IMR-90 (cell line): ENCODE results near the gene LSM2. TPM values are rescaled to one million over a fixed set of nuclear protein-coding genes. Genes with fewer than 3 reads are reported as not detected.

Source experiments
- ATAC-seq: fragments of 200-7000 bp; cut with Tn5 transposase; 2 replicates; pipeline ENCODE4 v1.9.1; 2020; ENCODE audit warnings: low read depth, mild to moderate bottlenecking, moderate library complexity
- BruUV-seq: library from RNA; stranded (reverse); fragments of 400-500 nt; replicated peaks from 2 replicates; lab custom pipeline; 2021; lab: Mats Ljungman, UMichigan
- CTCF ChIA-PET: fragments of 300-600 bp; formaldehyde crosslinking; extraction: SDS; loops from one replicate; lab custom pipeline; 2021; ENCODE audit warnings: antibody characterized with exemption; lab: Yijun Ruan, JAX
- POLR2A ChIA-PET: fragments of 300-600 bp; sonication (Branson Sonifier 250); formaldehyde crosslinking; loops from one replicate; lab custom pipeline; 2022; ENCODE audit warnings: antibody characterized with exemption; ENCODE audit not compliant: unreplicated experiment; lab: Charles Lee
- DNase-seq: peaks from one replicate; pipeline ENCODE4 v3.0.0; 2013
- H2AFZ ChIP-seq: replicated peaks from 2 replicates; pipeline ENCODE3; 2013; ENCODE audit warnings: low read length, mild to moderate bottlenecking; ENCODE audit not compliant: poor library complexity
- H2AK5ac ChIP-seq: 2 replicates; pipeline ENCODE4 v1.6.1; 2013; ENCODE audit warnings: low read depth, low read length, inconsistent platforms
- H2AK9ac ChIP-seq: replicated peaks from 2 replicates; pipeline ENCODE3; 2013; ENCODE audit warnings: mild to moderate bottlenecking, low read depth, low read length, moderate library complexity; ENCODE audit not compliant: poor library complexity
- H2BK120ac ChIP-seq: 2 replicates; pipeline ENCODE4 v1.6.1; 2013; ENCODE audit warnings: low read depth, low read length, inconsistent platforms
- H2BK15ac ChIP-seq: 3 replicates; pipeline ENCODE4 v1.6.1; 2013; ENCODE audit warnings: low read depth, low read length, inconsistent platforms
- H2BK20ac ChIP-seq: 2 replicates; pipeline ENCODE4 v1.6.1; 2013; ENCODE audit warnings: low read depth, mild to moderate bottlenecking, inconsistent platforms, low read length, moderate library complexity
- H2BK5ac ChIP-seq: 2 replicates; pipeline ENCODE4 v1.6.1; 2013; ENCODE audit warnings: mild to moderate bottlenecking, low read depth, low read length, inconsistent platforms; ENCODE audit not compliant: poor library complexity, severe bottlenecking
- H3K14ac ChIP-seq: replicated peaks from 2 replicates; pipeline ENCODE4 v1.6.1; 2013; ENCODE audit warnings: low read depth, low read length, inconsistent platforms
- H3K18ac ChIP-seq: 2 replicates; pipeline ENCODE4 v1.6.1; 2013; ENCODE audit warnings: low read depth, low read length, control low read depth
- H3K23ac ChIP-seq: 2 replicates; pipeline ENCODE4 v1.6.1; 2013; ENCODE audit warnings: low read depth, low read length, inconsistent platforms
- H3K27ac ChIP-seq: 2 replicates; pipeline ENCODE4 v1.5.1; 2013; ENCODE audit warnings: mild to moderate bottlenecking, control low read depth, low read length; ENCODE audit not compliant: insufficient read depth
- H3K27me3 ChIP-seq: 2 replicates; pipeline ENCODE4 v1.6.1; 2013; ENCODE audit warnings: low read length; ENCODE audit not compliant: control insufficient read depth, insufficient read depth
- H3K36me3 ChIP-seq: 2 replicates; pipeline ENCODE4 v1.6.1; 2013; ENCODE audit warnings: low read length, mixed read lengths; ENCODE audit not compliant: control insufficient read depth, insufficient read depth
- H3K4ac ChIP-seq: 2 replicates; pipeline ENCODE4 v1.6.1; 2013; ENCODE audit warnings: low read depth, low read length, inconsistent platforms
- H3K4me1 ChIP-seq: 2 replicates; pipeline ENCODE4 v1.6.1; 2013; ENCODE audit warnings: low read length, mixed read lengths; ENCODE audit not compliant: control insufficient read depth, insufficient read depth
- H3K4me2 ChIP-seq: 2 replicates; pipeline ENCODE4 v1.6.1; 2013; ENCODE audit warnings: low read depth, mild to moderate bottlenecking, control low read depth, low read length, moderate library complexity
- H3K4me3 ChIP-seq: 2 replicates; pipeline ENCODE4 v1.5.1; 2013; ENCODE audit warnings: low read depth, mild to moderate bottlenecking, control low read depth, low read length, moderate library complexity; ENCODE audit not compliant: insufficient read depth
- H3K56ac ChIP-seq: 2 replicates; pipeline ENCODE4 v1.6.1; 2013; ENCODE audit warnings: low read length, inconsistent platforms; ENCODE audit not compliant: insufficient read depth; ENCODE audit errors: extremely low read depth
- H3K79me1 ChIP-seq, 2 experiments: 2 replicates each; pipeline ENCODE4 v1.6.1; 2013; ENCODE audit warnings: low read length in 2 of 2, inconsistent platforms in 1 of 2, low read depth in 1 of 2
- H3K9ac ChIP-seq: 2 replicates; pipeline ENCODE4 v1.6.1; 2013; ENCODE audit warnings: low read depth, low read length, control low read depth
- H3K9me1 ChIP-seq: 2 replicates; pipeline ENCODE4 v1.6.1; 2013; ENCODE audit warnings: low read length, inconsistent platforms; ENCODE audit not compliant: insufficient read depth
- H3K9me3 ChIP-seq: 2 replicates; pipeline ENCODE4 v1.6.1; 2013; ENCODE audit warnings: low read length; ENCODE audit not compliant: control insufficient read depth, insufficient read depth
- H4K20me1 ChIP-seq: 2 replicates; pipeline ENCODE4 v1.6.1; 2013; ENCODE audit warnings: low read length, inconsistent platforms; ENCODE audit not compliant: insufficient read depth
- H4K5ac ChIP-seq: 2 replicates; pipeline ENCODE4 v1.6.1; 2013; ENCODE audit warnings: mild to moderate bottlenecking, low read depth, low read length, control low read depth
- H4K8ac ChIP-seq, 2 experiments: 2 replicates each; pipeline ENCODE4 v1.6.1; 2013; ENCODE audit warnings: low read depth in 2 of 2, low read length in 2 of 2, control low read depth in 1 of 2, inconsistent platforms in 1 of 2
- H4K91ac ChIP-seq: 2 replicates; pipeline ENCODE4 v1.6.1; 2013; ENCODE audit warnings: low read depth, low read length, inconsistent platforms; ENCODE audit not compliant: insufficient read depth
- BHLHE40 ChIP-seq: fragments of 150-350 bp; IDR thresholded peaks from 2 replicates; pipeline ENCODE4 v1.6.1; 2016; ENCODE audit warnings: mild to moderate bottlenecking, low read depth, low read length
- CEBPB ChIP-seq: IDR thresholded peaks from 2 replicates; pipeline ENCODE4 v1.6.1; 2012; ENCODE audit warnings: low read depth, low read length, improper control_type of control experiment
- CTCF ChIP-seq: conservative IDR thresholded peaks from 2 replicates; pipeline ENCODE4 v1.5.1; 2012; ENCODE audit warnings: mild to moderate bottlenecking, low read depth, low read length, improper control_type of control experiment
- ELK1 ChIP-seq: fragments of 150-350 bp; IDR thresholded peaks from 2 replicates; pipeline ENCODE4 v1.6.1; 2016; ENCODE audit warnings: low read depth, mild to moderate bottlenecking, low read length, moderate library complexity, borderline replicate concordance
- FOS ChIP-seq: fragments of 150-350 bp; IDR thresholded peaks from 2 replicates; pipeline ENCODE4 v1.6.1; 2016; ENCODE audit warnings: low read depth, low read length
- MAFK ChIP-seq: IDR thresholded peaks from 2 replicates; pipeline ENCODE4 v1.6.1; 2012; ENCODE audit warnings: low read depth, low read length, improper control_type of control experiment
- MAZ ChIP-seq: IDR thresholded peaks from 2 replicates; pipeline ENCODE4 v1.6.1; 2012; ENCODE audit warnings: low read depth, mild to moderate bottlenecking, low read length, improper control_type of control experiment, moderate library complexity, borderline replicate concordance
- MXI1 ChIP-seq: IDR thresholded peaks from 2 replicates; pipeline ENCODE4 v1.6.1; 2012; ENCODE audit warnings: low read depth, mild to moderate bottlenecking, low read length, moderate library complexity, borderline replicate concordance
- NFE2L2 ChIP-seq: fragments of 150-350 bp; IDR thresholded peaks from 2 replicates; pipeline ENCODE4 v1.6.1; 2016; ENCODE audit warnings: low read depth, mild to moderate bottlenecking, low read length
- POLR2A ChIP-seq: IDR thresholded peaks from 2 replicates; pipeline ENCODE4 v1.6.1; 2012; ENCODE audit warnings: mild to moderate bottlenecking, low read depth, low read length
- RAD21 ChIP-seq: IDR thresholded peaks from 2 replicates; pipeline ENCODE4 v1.6.1; 2012; ENCODE audit warnings: low read length, improper control_type of control experiment
- RCOR1 ChIP-seq: IDR thresholded peaks from 2 replicates; pipeline ENCODE4 v1.6.1; 2012; ENCODE audit warnings: mild to moderate bottlenecking, low read length, improper control_type of control experiment; ENCODE audit not compliant: insufficient replicate concordance
- RFX5 ChIP-seq: IDR thresholded peaks from 2 replicates; pipeline ENCODE4 v1.8.0; 2012; ENCODE audit warnings: low read depth, mild to moderate bottlenecking, low read length, moderate library complexity
- SMC3 ChIP-seq: fragments of 150-350 bp; IDR thresholded peaks from 2 replicates; pipeline ENCODE4 v1.6.1; 2016; ENCODE audit warnings: low read depth, mild to moderate bottlenecking, antibody characterized with exemption, low read length, moderate library complexity
- USF2 ChIP-seq: fragments of 150-350 bp; IDR thresholded peaks from 2 replicates; pipeline ENCODE4 v1.6.1; 2017; ENCODE audit warnings: mild to moderate bottlenecking, antibody characterized with exemption, low read length, low read depth
- WGBS, 2 experiments: methylation state at CpG; one replicate each; pipeline versions ENCODE4 v1.1.5 to v1.1.7; 2013; ENCODE audit warnings: missing lambda C conversion rate in 2 of 2; ENCODE audit not compliant: insufficient read length in 1 of 2; ENCODE audit errors: extremely low coverage in 2 of 2; 5-methylcytosine and 5-hydroxymethylcytosine counted together
- dilution Hi-C: fragments of 300-500 bp; cut with HindIII; formaldehyde crosslinking; loops from one replicate; pipeline ENCODE4 v1.14.3; 2018; ENCODE audit warnings: low sequenced_read_pairs; ENCODE audit not compliant: unreplicated experiment
- in situ Hi-C: fragments of 300-500 bp; cut with MboI; formaldehyde crosslinking; loops from 3 replicates; pipeline ENCODE4 v1.14.3; 2019; ENCODE audit warnings: low sequenced_read_pairs, inconsistent platforms, mixed read lengths
- intact Hi-C: fragments of 100-400 bp; cut with micrococcal nuclease; formaldehyde crosslinking; loops from 2 replicates; pipeline ENCODE4 v1.10.0; 2022
- polyA plus RNA-seq, 3 experiments: library from polyadenylated mRNA; depleted of rRNA; stranded (reverse); fragments of >200 nt; gene quantifications; 2 replicates each; pipeline ENCODE4 v1.2.3, GENCODE V29; 2012; ENCODE audit warnings: low replicate concordance in 1 of 3
- total RNA-seq: library from RNA; depleted of rRNA; stranded (reverse); fragments of >200 nt; gene quantifications from 2 replicates; pipeline ENCODE4 v1.2.3, GENCODE V29; 2012

The LSM2 gene
- total and polyA plus RNA-seq, 2 of the 4 experiments (the other 2 are of a cell fraction) = 56.3 to 61.0 TPM

- CTCF ChIA-PET = interaction anchor here (1.4 kb wide), 1 partner anchor 11 kb away, joined by 3 read pairs; no protein-coding TSS in a partner anchor
- H2BK15ac ChIP-seq = no peak overlapping the region
- no peak overlapping the region for H3K9ac ChIP-seq
- H4K91ac ChIP-seq = no peak overlapping the region
- H3K79me1 ChIP-seq = peaks cover 0 to 8% of the 10 kb centered on the region in 2 experiments; a peak in 1 of 4 replicates
- H3K4me1 ChIP-seq = peaks cover 10% of the 10 kb centered on the region
- H3K4me3 ChIP-seq = no peak overlapping the region
- peaks cover 67% of the 10 kb centered on the region for H3K36me3 ChIP-seq
- H2BK5ac ChIP-seq = no peak overlapping the region
- H3K14ac ChIP-seq = no peak overlapping the region
- H4K20me1 ChIP-seq = no peaks in the 10 kb centered on the region
- H3K23ac ChIP-seq = no peak overlapping the region
- H3K9me3 ChIP-seq = no peaks in the 10 kb centered on the region
- no peak overlapping the region for H3K18ac ChIP-seq
- no peak overlapping the region for H2BK20ac ChIP-seq
- no peak overlapping the region for H3K4me2 ChIP-seq
- H2BK120ac ChIP-seq = no peak overlapping the region
- H3K27me3 ChIP-seq = no peaks in the 10 kb centered on the region
- no peak overlapping the region for H3K56ac ChIP-seq
- no peak overlapping the region for H4K5ac ChIP-seq
- H3K27ac ChIP-seq = no peak overlapping the region
- 100% methylated on average over 2 of the region's 20 CpGs; no CpG with 5 or more reads in 1 of the 2 experiments for WGBS, 2 experiments
- BruUV-seq = no TSS peak
- ATAC-seq (no peak), DNase-seq (no peak)
- no peak overlapping the region for H2AFZ ChIP-seq
- H3K9me1 ChIP-seq = 0 out of 2 replicates have a peak, but pooled peaks cover 8% of the 10 kb centered on the region
- no peak overlapping the region for H3K4ac ChIP-seq
- H2AK5ac ChIP-seq = no peak overlapping the region
- no peak overlapping the region for H4K8ac ChIP-seq
- dilution Hi-C loops = no loop called here
- no peak overlapping the region for H2AK9ac ChIP-seq
- in situ Hi-C loops = no loop called here
- intact Hi-C loops = no loop called here
- POLR2A ChIA-PET = no interaction called here
- TF ChIP-seq NFE2L2 (no peak), RCOR1 (no peak), RAD21 (no peak), ELK1 (no peak), MAFK (no peak), RFX5 (no peak), MXI1 (no peak), SMC3 (no peak), CEBPB (no peak), CTCF (no peak), MAZ (no peak), POLR2A (no peak), USF2 (no peak), BHLHE40 (no peak), FOS (no peak)
These were observed 26.1 kb downstream of the LSM2 start for GRCh38 chr6:31780507-31781243.
